Panc1 (cell line): ENCODE results near the gene FUT2. TPM values are rescaled to one million over a fixed set of nuclear protein-coding genes. Genes with fewer than 3 reads are reported as not detected.

Experiments used
- ATAC-seq: fragments of 200-7000 bp; cut with Tn5 transposase; 2 replicates; pipeline ENCODE4 v1.9.1; 2020; ENCODE audit warnings: mild to moderate bottlenecking, moderate library complexity
- BruUV-seq: library from RNA; stranded (reverse); fragments of 400-500 nt; replicated peaks from 2 replicates; lab custom pipeline; 2021; lab: Mats Ljungman, UMichigan
- CTCF ChIA-PET: fragments of 300-600 bp; sonication (Branson Sonifier 250); formaldehyde crosslinking; loops from one replicate; lab custom pipeline; 2022; ENCODE audit warnings: antibody characterized with exemption; lab: Charles Lee
- POLR2A ChIA-PET: fragments of 300-600 bp; sonication (Branson Sonifier 250); formaldehyde crosslinking; loops from one replicate; lab custom pipeline; 2022; ENCODE audit warnings: antibody characterized with exemption; lab: Charles Lee
- DNase-seq: peaks from one replicate; pipeline ENCODE4 v3.0.0-alpha.2; 2010; ENCODE audit warnings: low read depth, low spot score
- H3K27ac ChIP-seq: 2 replicates; pipeline ENCODE4 v1.5.1; 2011; ENCODE audit warnings: mild to moderate bottlenecking, low read length, inconsistent platforms
- H3K27me3 ChIP-seq: fragments of 200-500 bp; sonication (Bioruptor generic); 2 replicates; pipeline ENCODE4 v1.6.0; 2014; ENCODE audit warnings: low read length, inconsistent platforms; ENCODE audit not compliant: control insufficient read depth, insufficient read depth
- H3K36me3 ChIP-seq: fragments of 200-500 bp; sonication (Bioruptor generic); 2 replicates; pipeline ENCODE4 v1.5.1; 2014; ENCODE audit warnings: inconsistent platforms, mild to moderate bottlenecking, low read length, moderate library complexity; ENCODE audit not compliant: control insufficient read depth, insufficient read depth
- H3K4me1 ChIP-seq: 2 replicates; pipeline ENCODE4 v1.5.1; 2011; ENCODE audit warnings: inconsistent platforms, mild to moderate bottlenecking, low read length, moderate library complexity; ENCODE audit not compliant: control insufficient read depth, insufficient read depth
- H3K4me3 ChIP-seq, 2 experiments: 2 replicates each; pipeline ENCODE4 v1.5.1; 2011 to 2012; ENCODE audit warnings: low read depth in 2 of 2, low read length in 2 of 2, mild to moderate bottlenecking in 2 of 2, inconsistent platforms in 1 of 2, moderate library complexity in 1 of 2
- H3K9me3 ChIP-seq: fragments of 200-500 bp; sonication (Bioruptor generic); 2 replicates; pipeline ENCODE4 v1.5.1; 2014; ENCODE audit warnings: low read depth, mild to moderate bottlenecking, inconsistent platforms, low read length, moderate library complexity; ENCODE audit not compliant: control insufficient read depth, insufficient read depth
- CTCF ChIP-seq: fragments of 450-650 bp; IDR thresholded peaks from 2 replicates; pipeline ENCODE4 v1.5.1; 2017; ENCODE audit warnings: mild to moderate bottlenecking
- POLR2AphosphoS5 ChIP-seq: IDR thresholded peaks from 2 replicates; pipeline ENCODE4 v1.6.1; 2012; ENCODE audit warnings: mild to moderate bottlenecking, low read depth, low read length, moderate library complexity
- REST ChIP-seq, 2 experiments: IDR thresholded peaks; 2 replicates each; pipeline ENCODE4 v1.6.1; 2011 to 2012; ENCODE audit warnings: low read depth in 2 of 2, control low read depth in 1 of 2, low read length in 1 of 2, mild to moderate bottlenecking in 1 of 2, moderate library complexity in 1 of 2; ENCODE audit not compliant: insufficient read depth in 1 of 2
- SIN3A ChIP-seq: IDR thresholded peaks from 2 replicates; pipeline ENCODE4 v1.6.1; 2012; ENCODE audit warnings: low read depth, mild to moderate bottlenecking, low read length, moderate library complexity, borderline replicate concordance; ENCODE audit not compliant: insufficient read depth
- TCF7L2 ChIP-seq: IDR thresholded peaks from 2 replicates; pipeline ENCODE4 v1.6.1; 2011; ENCODE audit warnings: mild to moderate bottlenecking, low read depth, low read length, inconsistent platforms
- in situ Hi-C: cut with HindIII; loops from 2 replicates; pipeline ENCODE4 v1.10.0; 2016; ENCODE audit warnings: low sequenced_read_pairs, low pct_unique_long_range_greater_than_20kb
- intact Hi-C: fragments of 100-400 bp; cut with micrococcal nuclease; formaldehyde crosslinking; loops from one replicate; pipeline ENCODE4 v1.10.0; 2022; ENCODE audit not compliant: unreplicated experiment
- total RNA-seq: library from RNA; stranded (reverse); gene quantifications from one replicate; pipeline ENCODE4 v1.2.1, GENCODE V29; 2021; ENCODE audit not compliant: unreplicated experiment

Gene FUT2
- total RNA-seq, 1 experiment from 2014 or later = 0.08 TPM

GRCh38 chr19:48741129-48741999 lies 45.6 kb downstream of the FUT2 start:
- POLR2A ChIA-PET = no interaction called here
- Histone ChIP-seq H3K36me3 (no peaks in the 10 kb centered on the region), H3K9me3 (no peaks in the 10 kb centered on the region), H3K4me1 (no peaks in the 10 kb centered on the region; the same call in 1 of the 2 replicates), H3K27ac (no peak overlapping the region), H3K27me3 (no peaks in the 10 kb centered on the region), H3K4me3 (no peak overlapping the region)
- intact Hi-C loops = no loop called here
- no TSS peak for BruUV-seq
- CTCF ChIA-PET = no interaction called here
- no peak for ATAC-seq
- TF ChIP-seq SIN3A = no peak
- no peak for TF ChIP-seq POLR2AphosphoS5
- no peak for TF ChIP-seq TCF7L2
- no peak for TF ChIP-seq REST (IDR thresholded peaks at IDR 0.05; ENCODE audit: insufficient read depth in 1 of 2, low read depth in 2 of 2, low read length in 1 of 2)
- TF ChIP-seq CTCF = no peak
- DNase-seq = no peak
- in situ Hi-C loops = no loop called here

- CTCF ChIA-PET = no interaction called here
- Histone ChIP-seq H3K4me1 (no peaks in the 10 kb centered on the region; the same call in 1 of the 2 replicates), H3K9me3 (no peaks in the 10 kb centered on the region), H3K36me3 (no peaks in the 10 kb centered on the region), H3K4me3 (no peak overlapping the region), H3K27me3 (no peaks in the 10 kb centered on the region), H3K27ac (no peak overlapping the region)
- intact Hi-C loops (no loop called here), in situ Hi-C loops (no loop called here)
- TF ChIP-seq TCF7L2 = no peak
- POLR2A ChIA-PET = no interaction called here
- ATAC-seq = no peak
- DNase-seq = no peak
- BruUV-seq = no TSS peak
Observed at GRCh38 chr19:48742096-48742495, 46.3 kb downstream of the FUT2 start.
